HPDE6-E6E7 (cell line): ENCODE measurements around the gene SAMD4A.

Experiments used
- DNase-seq: peaks from one replicate; pipeline ENCODE4 v3.0.0; 2011; ENCODE audit warnings: missing footprints; ENCODE audit errors: extremely low spot score

Gene SAMD4A

GRCh38 chr14:54777395-54777794, 210.5 kb downstream of the SAMD4A start:
- DNase-seq: no peak

- no peak for DNase-seq
These were observed 211.9 kb downstream of the SAMD4A start for GRCh38 chr14:54778618-54779345.

- DNase-seq: no peak
These were observed 214.2 kb downstream of the SAMD4A start for GRCh38 chr14:54781080-54781479.

- no peak for DNase-seq
These were observed 215.2 kb downstream of the SAMD4A start for GRCh38 chr14:54781961-54782750.

- DNase-seq: no peak
These were observed 216.1 kb downstream of the SAMD4A start for GRCh38 chr14:54782751-54783659.

- DNase-seq: no peak
These were observed 216.7 kb downstream of the SAMD4A start for GRCh38 chr14:54783660-54784015.

GRCh38 chr14:54784060-54784459, 217.1 kb downstream of the SAMD4A start:
- DNase-seq: no peak

GRCh38 chr14:54784657-54785056, 217.7 kb downstream of the SAMD4A start:
- no peak for DNase-seq

- no peak for DNase-seq
These were observed 218.3 kb downstream of the SAMD4A start for GRCh38 chr14:54785136-54785777.

GRCh38 chr14:54785778-54786770, 219.1 kb downstream of the SAMD4A start:
- DNase-seq: no peak

GRCh38 chr14:54786838-54787237, 219.9 kb downstream of the SAMD4A start:
- no peak for DNase-seq

GRCh38 chr14:54787261-54787660, 220.3 kb downstream of the SAMD4A start:
- no peak for DNase-seq

GRCh38 chr14:54788701-54789100, 221.8 kb downstream of the SAMD4A start:
- DNase-seq: no peak

- no peak for DNase-seq
These were observed 222.2 kb downstream of the SAMD4A start for GRCh38 chr14:54789166-54789565.

GRCh38 chr14:54789781-54790480, 223.0 kb downstream of the SAMD4A start:
- DNase-seq: no peak

- DNase-seq: no peak
These were observed 224.1 kb downstream of the SAMD4A start for GRCh38 chr14:54791001-54791400.

- DNase-seq: no peak
These were observed 225.4 kb downstream of the SAMD4A start for GRCh38 chr14:54792288-54792687.

GRCh38 chr14:54794159-54794558, 227.2 kb downstream of the SAMD4A start:
- DNase-seq: no peak

- DNase-seq: no peak
These were observed 227.9 kb downstream of the SAMD4A start for GRCh38 chr14:54794796-54795195.

- no peak for DNase-seq
These were observed 230.0 kb downstream of the SAMD4A start for GRCh38 chr14:54796961-54797360.
